GM18520 (cell line): ENCODE measurements around the gene FLRT3.

Source experiments
- ATAC-seq: cut with Tn5 transposase; IDR thresholded peaks from one replicate; pipeline ENCODE4 v1.9.1; 2021; ENCODE audit not compliant: unreplicated experiment

FLRT3 gene

DNA sequence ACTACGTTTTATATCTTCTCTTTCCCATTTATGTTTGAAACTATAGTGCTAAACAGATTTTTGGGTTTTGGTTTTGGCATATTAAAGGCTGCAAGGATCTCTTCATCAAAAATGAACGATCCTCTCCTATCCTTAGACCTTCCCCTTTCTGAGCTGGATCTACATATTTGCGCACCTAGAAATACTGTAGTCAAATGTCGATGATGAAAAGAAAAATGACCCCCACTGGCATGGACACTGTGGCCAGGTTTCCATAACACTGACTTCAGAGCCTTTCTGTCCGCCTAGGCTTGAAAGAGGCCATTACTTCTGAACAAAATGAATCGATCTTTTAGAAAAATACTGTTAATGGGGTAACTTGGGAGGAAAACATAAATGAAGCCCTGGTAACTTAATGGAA is 5.8 kb downstream of the FLRT3 start:
- no peak for ATAC-seq

DNA sequence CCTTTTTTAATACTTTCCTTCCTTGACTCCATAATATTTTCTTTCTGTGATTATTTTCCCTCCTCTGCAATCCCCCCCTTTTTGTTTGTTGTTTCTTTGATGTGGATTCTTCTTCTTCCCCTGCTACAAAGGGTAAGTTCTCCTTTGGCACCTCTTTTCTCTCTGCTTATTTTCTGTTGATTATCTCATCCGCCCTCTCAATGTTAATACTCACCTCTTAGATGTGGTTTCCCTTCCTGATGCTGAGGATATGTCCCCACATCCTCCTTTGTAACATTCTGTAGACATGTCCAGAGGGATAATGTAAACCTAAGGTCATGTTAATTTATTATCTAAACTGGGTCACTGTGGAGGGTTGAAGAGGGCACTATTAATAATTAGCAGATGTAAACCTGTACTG is 17.7 kb downstream of the FLRT3 start:
- no peak for ATAC-seq

GRCh38 chr20:14313341-14314020 is 23.9 kb downstream of the FLRT3 start:
- ATAC-seq, result no peak

- ATAC-seq, result no peak
Observed at GRCh38 chr20:14312001-14312400, 25.4 kb downstream of the FLRT3 start.

GRCh38 chr20:14310977-14311627 is 26.3 kb downstream of the FLRT3 start:
- no peak for ATAC-seq

DNA sequence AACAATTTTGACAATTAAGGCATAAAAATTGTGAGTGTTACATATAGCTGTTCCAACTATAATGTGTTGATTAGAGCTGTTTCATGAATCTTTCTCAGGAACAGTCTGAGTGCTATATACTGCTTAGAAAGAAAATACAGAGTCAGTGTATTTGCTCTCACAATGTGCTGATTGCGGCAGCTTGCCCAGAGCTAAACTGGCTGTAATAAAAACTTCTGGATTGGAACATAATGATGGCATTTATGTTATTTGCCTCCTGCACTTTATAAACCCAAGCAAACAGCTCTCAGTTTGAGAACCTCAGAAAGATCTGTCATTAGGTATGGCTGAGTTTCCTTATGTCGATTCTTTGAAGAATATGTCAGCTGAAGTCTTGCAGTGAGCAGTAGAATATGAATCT is 29.5 kb downstream of the FLRT3 start:
- no peak for ATAC-seq

DNA sequence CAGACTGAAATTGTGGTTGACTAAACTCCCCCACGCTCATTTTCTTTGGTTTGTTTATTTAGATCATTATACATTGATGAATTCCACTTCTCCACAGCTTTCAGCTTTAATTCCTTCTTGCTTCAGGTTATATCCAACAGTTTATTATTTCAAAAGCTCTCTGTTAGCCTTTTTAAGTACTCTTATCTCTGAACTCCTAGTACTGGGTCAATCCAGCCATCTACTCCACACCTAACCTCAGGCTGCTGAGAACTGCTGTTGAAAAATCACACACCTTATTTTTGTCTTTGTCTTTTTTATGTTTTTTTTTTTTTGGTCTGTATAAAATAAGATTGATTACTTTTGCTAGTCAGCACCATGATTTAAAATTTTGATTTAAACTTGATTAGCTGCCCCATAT is 32.9 kb downstream of the FLRT3 start:
- no peak for ATAC-seq

- ATAC-seq, result no peak
Observed at GRCh38 chr20:14303651-14304050, 33.8 kb downstream of the FLRT3 start.

GRCh38 chr20:14303106-14303505 is 34.3 kb downstream of the FLRT3 start:
- ATAC-seq, result no peak

GRCh38 chr20:14299831-14300230 is 37.6 kb downstream of the FLRT3 start:
- no peak for ATAC-seq

GRCh38 chr20:14295770-14296309 is 41.6 kb downstream of the FLRT3 start:
- ATAC-seq, result no peak

DNA sequence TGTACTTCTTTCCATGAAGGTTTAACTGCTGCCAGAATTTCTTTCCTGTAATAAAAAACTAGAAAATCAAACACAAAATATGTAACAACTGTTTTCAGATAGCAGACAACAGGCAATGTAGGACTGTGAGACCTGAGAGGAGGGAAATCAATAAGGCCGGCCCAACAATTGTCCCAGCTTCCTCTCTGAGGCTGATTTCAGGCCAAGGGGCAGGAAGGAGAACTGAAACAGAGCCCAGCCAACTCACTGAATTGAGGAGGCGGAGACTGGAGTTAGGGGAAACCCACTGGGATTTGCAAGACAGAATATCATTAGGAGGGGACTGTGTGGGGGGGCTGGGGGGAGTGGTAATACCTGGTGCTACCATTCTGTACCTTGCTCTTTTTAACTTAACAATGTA is 42.2 kb downstream of the FLRT3 start:
- ATAC-seq, result no peak

- ATAC-seq, result no peak
Observed at GRCh38 chr20:14291502-14291901, 45.9 kb downstream of the FLRT3 start.

DNA sequence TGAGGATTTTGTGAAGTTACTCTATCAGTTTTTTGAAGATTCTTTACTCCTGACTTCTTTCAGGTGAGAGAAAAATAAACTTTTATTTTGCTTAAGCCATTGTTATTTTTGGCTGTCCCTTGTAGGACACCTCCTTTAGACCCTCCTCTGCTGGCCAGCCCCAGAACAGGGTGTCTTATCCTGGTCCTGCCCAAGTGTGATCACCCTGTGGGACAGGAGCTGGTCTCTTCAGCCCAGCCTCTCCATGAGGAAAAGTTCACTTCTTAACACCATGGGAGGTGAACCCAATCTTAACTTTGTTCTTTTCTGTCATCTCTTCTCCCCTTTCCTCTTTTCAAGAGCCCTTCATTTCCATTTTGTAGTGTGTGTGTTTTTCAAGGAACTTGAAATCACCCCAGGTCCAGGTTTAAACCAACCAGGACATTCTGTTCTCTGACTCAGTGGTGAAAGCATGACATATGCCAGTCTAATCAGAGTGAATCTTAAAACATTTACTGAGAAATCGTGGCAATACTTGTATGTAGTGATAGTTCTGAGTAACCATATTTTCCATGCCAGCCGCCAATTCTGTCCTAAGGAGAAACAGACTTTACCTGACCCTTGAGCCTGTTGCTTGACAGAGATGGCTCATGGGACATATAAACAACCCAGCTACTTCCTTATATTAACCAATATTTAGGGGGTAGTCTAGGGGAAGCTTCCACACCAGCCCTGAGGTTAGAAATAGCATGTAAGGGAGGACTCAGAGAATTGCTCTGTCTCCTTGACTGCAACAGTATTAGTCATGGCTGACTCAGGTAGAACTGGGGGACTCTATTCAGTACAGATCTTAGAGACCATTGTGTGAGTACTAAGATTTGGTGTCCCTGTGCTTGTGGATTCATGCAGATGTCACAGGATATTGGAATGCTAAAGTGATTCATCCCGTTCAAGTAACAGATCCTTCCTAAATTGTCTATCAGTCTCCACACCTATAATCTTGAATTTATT is 48.8 kb downstream of the FLRT3 start:
- no peak for ATAC-seq

DNA sequence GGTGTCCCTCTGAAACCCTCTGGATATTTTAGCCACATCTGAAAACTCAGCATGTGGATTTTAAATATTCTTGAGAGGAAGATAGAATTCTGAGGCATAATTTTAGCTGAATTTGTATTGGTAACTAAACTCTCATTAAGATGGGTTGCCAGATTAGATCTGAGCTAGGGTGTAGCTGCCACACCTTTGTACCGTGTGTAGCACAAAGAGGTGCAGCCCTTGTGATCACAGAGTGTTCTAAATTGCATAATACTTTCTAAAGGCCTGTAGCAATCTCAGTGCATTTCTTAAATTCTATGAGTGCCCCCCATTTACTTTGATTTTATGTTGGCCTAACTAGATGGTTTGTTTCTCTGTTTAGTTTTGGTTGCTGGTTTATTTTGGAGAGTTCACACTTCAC is 53.0 kb downstream of the FLRT3 start:
- no peak for ATAC-seq

GRCh38 chr20:14282140-14282539 is 55.3 kb downstream of the FLRT3 start:
- ATAC-seq, result no peak
